NCI-H2171 (cell line): ENCODE data around the gene PIK3R1.

Source experiments
- DNase-seq: peaks from one replicate; lab custom pipeline; 2025; lab: John Stamatoyannopoulos, UW

PIK3R1 gene

DNA sequence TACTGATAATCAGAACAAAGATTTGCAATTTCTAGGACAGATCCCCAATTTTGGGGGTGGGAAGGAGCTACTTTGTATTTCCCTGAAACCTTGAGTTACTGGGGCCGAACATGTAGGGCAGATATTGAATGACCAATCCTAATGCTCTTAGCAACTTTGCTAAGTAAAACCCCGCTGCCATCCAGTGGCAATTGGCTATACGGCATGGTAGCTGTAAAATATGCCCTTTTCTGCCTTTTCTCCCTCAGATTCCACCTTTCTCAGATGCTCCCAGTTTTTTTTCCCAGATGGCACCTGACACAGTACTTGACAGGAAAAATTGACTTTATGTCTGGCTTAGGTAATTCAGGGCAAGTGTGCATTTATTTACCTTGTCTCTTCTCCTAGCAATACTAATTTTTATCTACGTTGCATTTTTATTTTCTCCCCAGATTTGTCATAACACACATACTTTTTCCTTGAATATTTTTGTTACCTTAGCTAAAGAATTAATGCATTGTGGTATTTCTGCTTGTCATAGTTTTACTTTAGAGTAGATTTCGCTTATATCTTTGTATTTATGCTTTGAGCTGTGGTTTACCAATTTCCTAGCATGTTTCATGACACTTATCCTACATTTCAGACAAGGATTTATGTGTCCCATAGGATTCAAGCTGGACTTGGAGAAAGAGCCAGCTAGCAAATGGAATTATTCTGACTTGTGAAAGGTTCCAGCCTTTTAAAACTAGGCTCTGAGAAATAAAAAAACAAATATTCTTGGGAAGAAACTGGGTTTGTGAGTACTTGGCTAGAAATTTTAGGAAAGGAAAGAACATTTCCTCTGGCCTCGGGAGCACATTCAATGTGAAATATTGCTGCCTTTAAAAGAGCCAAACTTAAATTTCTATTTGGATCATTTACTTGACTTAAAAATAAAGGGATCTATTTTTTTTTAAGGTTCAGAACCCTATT, 37.4 kb downstream of the PIK3R1 start:
- DNase-seq: no peak

- DNase-seq: no peak
These were observed 38.3 kb downstream of the PIK3R1 start for GRCh38 chr5:68253624-68254585.

GRCh38 chr5:68254810-68255209, 39.3 kb downstream of the PIK3R1 start:
- no peak for DNase-seq

DNA sequence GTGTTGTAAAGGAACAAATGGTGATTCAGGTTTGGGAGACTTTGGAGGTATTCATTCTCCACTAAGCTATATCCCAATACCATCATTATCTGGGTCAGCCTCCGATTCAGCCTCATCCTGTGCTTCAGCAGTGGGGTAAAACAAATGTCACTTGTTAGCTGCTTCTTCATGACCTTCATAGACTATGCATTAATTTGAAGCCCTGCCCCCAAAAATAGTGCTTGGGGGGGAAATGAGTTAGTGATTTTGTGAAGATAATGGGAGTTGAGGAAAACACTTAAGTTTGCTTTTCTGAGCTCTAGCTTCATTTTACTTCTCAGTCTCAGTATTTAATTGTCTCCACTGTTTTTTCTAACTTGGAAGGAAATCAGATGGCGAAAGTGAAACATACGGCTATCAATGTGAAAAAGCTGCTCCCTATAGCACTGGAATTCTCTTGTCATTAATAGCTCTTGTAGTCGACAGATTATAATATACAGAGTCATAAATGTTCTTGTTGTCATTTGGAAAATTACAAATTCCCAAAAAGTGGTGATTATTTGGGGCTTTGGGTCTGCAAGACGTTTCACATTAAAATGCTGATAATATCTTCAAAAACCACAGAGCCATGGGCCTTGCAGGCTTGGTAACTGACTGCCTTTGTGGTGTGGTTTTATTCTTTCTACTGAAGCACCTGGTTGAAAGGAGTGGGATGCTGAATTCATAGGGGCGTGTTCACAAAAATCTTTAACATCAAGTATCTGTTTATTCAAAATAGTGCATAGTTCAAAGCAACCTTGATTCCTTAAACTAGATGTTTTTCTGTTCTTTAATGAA, 40.0 kb downstream of the PIK3R1 start:
- no peak for DNase-seq

GRCh38 chr5:68257210-68257609, 41.7 kb downstream of the PIK3R1 start:
- DNase-seq: no peak

DNA sequence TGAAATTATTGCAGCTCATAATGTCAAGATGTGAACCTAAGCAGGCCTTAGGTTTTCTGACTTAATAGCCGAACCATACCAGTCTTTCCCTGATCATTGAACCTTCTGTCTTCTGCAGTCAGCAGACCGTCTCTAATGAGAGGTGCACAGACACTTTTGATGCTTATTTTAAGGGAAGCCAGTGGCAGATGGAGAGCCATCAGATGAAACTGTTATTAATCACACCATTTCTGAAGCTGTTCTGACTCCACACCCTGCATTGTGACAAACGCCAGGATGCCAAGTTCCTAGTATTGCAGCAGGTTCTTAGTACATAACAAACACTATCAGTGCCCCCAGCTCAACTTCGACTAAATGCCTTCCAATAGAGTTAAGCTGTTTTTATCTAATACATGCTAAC, 43.0 kb downstream of the PIK3R1 start:
- DNase-seq: no peak

DNA sequence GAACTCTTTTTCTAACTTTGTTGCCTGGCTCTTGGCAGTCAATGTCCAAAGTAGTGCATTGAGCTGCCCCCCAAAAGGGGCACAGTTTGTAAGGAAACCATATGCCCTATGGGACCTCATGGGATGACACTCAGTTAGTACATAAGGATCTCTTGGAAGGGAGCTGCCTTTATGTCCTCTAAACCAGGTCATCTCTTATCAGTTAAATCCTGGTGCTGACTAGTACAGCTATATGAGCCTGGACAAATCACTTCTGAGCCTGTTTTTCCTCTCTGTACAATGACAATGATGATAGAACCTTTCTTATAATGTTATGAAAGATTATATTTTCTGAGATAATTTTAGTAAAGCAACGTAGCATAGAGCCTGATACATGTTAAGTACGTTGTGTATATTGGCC, 44.1 kb downstream of the PIK3R1 start:
- no peak for DNase-seq

DNA sequence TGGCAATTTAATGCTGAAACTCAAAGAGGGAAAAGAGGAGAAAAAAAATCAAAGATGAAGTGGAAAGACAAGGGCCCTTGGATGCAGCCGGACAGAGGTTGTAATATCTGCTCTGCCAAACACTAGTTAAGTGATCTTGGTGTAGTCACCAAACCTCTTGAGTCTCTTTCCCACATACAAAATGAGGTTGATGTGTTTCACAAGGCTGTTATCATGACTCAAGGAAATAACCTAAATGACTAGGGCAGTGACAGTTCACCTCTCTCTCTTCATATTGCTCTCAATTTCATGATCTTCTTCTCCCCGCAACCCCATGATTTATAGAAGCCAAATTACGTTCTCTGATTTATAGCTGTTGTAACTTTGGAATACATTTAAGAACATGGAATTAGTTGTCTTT, 44.9 kb downstream of the PIK3R1 start:
- DNase-seq: no peak

DNA sequence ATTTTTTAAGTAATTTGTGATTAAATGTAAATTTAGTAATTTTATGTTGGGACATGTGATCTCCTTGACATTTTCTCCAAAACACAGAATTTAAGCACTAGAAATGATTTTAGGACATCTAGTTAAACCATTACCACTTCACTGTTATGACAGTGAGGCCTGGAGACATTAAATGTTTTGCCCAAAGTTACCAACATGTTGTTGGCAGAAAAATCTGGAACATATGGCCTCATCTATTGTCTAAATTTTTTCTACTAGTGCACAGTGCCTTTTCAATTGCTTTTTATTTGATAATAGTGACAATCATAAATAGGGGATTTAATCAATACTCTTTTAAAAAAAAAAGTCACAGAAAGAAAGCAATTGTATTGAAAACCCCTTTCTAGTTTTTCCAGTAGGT, 45.6 kb downstream of the PIK3R1 start:
- no peak for DNase-seq

DNA sequence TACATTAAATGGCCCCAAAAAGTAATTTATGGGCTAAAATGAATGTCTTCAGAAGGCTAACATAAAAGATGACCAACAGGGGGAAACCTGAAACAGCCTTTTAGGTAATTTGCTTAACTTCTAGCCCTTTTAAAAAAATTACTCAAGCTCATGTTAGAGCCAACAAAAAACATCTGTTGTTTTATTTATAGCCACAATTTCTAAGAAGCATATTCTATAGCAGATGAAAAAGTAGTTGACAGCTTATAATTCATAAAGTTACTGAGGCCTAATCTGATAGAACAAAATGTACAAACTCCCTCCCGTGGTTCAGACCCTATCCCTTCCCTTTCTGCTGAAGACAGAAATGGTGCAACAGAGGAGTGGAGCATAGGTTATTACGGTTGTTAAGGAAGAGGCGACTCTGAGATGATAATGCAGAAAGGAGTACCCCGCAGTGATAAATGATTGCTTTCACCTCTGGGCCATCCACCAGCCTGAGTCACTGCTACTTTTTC, 46.1 kb downstream of the PIK3R1 start:
- DNase-seq: no peak

GRCh38 chr5:68264024-68264956, 48.7 kb downstream of the PIK3R1 start:
- no peak for DNase-seq

DNA sequence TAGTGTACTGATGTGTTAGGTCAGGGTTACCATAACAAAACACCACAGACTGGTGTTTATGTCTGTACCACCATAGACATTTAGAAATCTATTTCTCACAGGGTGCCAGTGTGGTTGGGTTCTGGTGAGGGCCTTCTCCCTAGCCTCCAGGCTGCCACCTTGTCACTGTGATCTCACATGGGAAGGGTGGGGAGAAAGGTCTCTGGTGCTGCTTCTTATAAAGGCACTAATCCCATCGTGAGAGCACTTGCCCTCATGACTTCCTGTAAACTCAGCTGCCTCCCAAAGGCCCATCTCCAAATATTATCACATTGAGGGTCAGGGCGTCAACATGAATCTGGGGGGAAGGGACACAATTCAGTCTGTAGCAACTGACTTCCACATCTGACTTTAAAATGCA, 49.8 kb downstream of the PIK3R1 start:
- DNase-seq: no peak

- DNase-seq: no peak
These were observed 50.4 kb downstream of the PIK3R1 start for GRCh38 chr5:68265822-68266395.

DNA sequence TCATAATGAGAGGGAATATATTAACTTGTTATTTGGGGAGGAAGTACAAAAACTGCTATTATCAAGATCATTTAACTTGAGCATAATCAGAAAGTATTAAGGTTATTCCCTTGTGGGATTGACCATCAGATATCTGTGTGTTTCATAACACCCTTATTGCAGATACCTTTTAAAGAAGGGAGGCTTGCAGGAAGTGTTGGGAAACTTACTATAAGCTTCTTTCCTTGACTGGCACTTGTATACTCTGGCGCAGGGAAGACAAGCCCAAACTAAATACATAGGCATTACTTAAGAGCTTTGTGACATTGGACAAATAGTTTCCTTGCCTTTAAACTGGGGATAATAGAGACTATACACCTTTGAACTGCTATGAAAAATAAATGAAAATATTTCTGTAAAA, 50.9 kb downstream of the PIK3R1 start:
- DNase-seq: no peak

DNA sequence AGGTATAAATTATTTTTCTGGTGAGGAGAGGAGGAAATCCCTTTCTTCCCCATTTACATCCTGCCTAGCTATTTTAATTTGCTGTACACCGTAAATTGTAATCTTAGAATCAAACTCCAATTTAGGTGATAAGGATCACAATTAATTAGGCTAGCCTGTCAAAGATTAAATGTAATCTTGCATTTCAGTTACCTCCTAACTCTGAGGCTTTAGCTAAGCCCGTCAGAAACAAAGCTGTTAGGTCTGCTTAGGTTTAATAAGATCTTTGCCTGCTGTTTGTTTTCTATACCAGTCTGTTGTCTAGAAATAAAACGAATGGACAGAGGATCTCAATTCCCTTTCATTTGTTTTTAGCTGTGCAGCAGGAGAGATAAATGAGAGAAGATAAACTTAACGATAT, 51.5 kb downstream of the PIK3R1 start:
- DNase-seq: no peak

GRCh38 chr5:68268101-68268851, 52.7 kb downstream of the PIK3R1 start:
- DNase-seq: no peak

- DNase-seq: no peak
These were observed 53.2 kb downstream of the PIK3R1 start for GRCh38 chr5:68268852-68269130.

GRCh38 chr5:68269820-68270219, 54.3 kb downstream of the PIK3R1 start:
- no peak for DNase-seq

DNA sequence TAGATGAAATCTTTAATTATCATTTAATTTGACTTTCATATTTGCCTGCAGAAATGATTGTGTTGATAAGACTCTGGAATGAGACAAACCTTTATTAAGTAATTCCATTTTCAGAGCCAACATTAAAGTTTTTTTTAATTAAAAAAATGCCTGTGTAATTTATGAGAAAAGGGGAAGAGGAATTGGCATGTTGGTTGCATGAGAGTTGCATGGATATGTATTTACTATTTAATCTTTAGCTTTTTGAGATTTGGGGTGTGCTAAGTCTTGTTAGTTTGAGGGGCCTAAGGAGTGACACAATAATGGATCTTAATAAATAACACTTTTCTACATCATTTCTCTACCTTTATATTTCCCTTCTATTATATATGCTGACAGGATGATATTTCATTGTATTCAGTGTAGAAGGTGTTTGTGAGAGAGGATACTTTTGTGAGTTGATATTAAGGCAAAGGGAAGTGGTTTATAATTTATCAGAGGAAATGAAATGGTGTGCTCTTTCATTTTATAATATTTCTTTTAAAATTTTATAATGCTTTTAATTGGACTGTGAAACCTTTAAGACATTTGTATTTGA, 54.9 kb downstream of the PIK3R1 start:
- no peak for DNase-seq
